ENCODE measurements around the gene ZNF341.

ZNF341 gene

DNA sequence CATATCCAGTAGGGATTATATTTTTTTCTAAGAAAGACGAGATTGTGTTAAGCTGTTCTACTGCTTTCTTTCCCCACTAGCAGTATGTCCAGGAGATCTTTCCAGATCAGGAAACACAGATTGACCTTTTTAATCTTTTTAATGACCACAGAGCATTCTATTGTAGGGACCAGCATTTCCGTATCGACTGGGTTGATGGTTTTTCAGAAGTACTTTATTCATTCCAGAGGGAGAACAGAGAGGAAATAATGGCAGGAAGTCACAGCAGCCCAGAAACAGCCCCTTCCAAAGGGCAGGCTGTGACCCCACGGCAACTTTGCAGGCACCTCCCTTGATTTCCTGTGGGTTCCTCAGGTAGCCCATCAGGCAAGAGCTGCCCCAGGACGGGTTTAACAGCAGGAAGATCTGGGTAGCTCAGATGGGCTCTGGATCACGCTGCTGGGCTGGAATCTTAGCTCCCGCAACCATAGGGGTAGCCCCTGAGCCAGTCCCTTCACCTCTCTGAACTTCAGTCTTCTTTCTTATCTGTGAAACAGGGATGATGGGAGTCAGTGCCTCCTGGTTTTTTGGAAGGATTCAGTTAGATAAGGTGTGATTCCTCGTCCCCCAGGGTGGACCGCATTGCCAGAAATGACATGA, 55.6 kb downstream of the ZNF341 start (continued):
- TF ChIP-seq, protein P1, sequence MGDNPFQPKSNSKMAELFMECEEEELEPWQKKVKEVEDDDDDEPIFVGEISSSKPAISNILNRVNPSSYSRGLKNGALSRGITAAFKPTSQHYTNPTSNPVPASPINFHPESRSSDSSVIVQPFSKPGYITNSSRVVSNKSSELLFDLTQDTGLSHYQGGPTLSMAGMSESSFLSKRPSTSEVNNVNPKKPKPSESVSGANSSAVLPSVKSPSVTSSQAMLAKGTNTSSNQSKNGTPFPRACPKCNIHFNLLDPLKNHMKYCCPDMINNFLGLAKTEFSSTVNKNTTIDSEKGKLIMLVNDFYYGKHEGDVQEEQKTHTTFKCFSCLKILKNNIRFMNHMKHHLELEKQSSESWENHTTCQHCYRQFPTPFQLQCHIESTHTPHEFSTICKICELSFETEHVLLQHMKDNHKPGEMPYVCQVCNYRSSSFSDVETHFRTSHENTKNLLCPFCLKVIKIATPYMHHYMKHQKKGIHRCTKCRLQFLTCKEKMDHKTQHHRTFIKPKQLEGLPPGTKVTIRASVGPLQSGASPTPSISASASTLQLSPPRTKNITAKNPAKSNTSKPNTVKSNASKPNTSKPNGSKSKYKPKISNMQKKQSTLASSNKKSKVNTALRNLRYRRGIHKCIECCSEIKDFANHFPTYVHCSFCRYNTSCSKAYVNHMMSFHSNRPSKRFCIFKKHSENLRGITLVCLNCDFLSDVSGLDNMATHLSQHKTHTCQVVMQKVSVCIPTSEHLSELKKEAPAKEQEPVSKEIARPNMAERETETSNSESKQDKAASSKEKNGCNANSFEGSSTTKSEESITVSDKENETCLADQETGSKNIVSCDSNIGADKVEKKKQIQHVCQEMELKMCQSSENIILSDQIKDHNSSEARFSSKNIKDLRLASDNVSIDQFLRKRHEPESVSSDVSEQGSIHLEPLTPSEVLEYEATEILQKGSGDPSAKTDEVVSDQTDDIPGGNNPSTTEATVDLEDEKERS (tag by site-specific recombination; IDR thresholded peaks at IDR 0.05), result no peak
- TF ChIP-seq, protein P2, sequence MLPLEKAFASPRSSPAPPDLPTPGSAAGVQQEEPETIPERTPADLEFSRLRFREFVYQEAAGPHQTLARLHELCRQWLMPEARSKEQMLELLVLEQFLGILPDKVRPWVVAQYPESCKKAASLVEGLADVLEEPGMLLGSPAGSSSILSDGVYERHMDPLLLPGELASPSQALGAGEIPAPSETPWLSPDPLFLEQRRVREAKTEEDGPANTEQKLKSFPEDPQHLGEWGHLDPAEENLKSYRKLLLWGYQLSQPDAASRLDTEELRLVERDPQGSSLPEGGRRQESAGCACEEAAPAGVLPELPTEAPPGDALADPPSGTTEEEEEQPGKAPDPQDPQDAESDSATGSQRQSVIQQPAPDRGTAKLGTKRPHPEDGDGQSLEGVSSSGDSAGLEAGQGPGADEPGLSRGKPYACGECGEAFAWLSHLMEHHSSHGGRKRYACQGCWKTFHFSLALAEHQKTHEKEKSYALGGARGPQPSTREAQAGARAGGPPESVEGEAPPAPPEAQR (tag by site-specific recombination; IDR thresholded peaks at IDR 0.05), result no peak
- TF ChIP-seq ZNF529 (tag by site-specific recombination; IDR thresholded peaks at IDR 0.05; ENCODE audit: insufficient replicate concordance) (no peak), FEZF1 (tag by site-specific recombination; IDR thresholded peaks at IDR 0.05) (no peak), ZNF558 (tag by site-specific recombination; IDR thresholded peaks at IDR 0.05) (no peak), ZNF184 (tag by site-specific recombination; IDR thresholded peaks at IDR 0.05) (no peak), ZNF214 (tag by site-specific recombination; IDR thresholded peaks at IDR 0.05; ENCODE audit: borderline replicate concordance) (no peak), ZNF202 (tag by site-specific recombination; IDR thresholded peaks at IDR 0.05; ENCODE audit: borderline replicate concordance) (no peak)

DNA sequence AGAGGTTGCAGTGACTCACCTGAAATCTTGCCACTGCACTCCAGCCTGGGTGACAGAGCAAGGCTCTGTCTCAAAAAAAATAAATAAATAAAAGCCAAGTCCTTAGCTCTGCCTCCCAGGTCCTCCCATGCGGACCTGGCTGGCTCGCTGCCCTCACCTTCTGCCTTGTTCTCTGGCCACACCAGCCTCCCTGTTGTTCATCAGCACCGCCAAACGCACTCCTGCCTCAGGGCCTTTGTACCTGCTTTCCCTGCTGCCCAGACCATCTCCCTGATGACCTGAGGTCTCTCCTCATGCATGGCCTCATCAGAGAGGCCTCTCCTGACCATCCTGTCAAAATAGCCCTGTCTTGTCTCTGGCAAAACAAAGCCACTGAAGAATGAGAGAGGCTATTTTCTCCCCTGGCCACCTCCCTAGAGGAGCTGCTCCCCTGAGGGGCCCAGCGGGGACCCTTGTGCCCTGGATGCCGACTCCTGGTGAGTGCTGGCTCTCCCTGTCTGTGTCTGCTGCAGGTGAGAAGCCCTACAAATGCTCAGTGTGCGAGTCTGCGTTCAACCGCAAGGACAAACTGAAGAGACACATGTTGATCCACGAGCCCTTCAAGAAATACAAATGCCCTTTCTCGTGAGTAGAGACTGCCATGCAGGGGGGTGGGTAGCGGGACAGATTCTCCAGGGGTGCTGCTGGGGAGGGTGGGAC, 56.7 kb downstream of the ZNF341 start:
- TF ChIP-seq ZNF623 (tag by site-specific recombination; IDR thresholded peaks at IDR 0.05), result peak; percentile 82
- no peak for TF ChIP-seq ZNF274 (IDR thresholded peaks at IDR 0.05; ENCODE audit: low read length)
- no peak for TF ChIP-seq ZNF274 (tag by site-specific recombination; IDR thresholded peaks at IDR 0.05; ENCODE audit: borderline replicate concordance)
- Histone ChIP-seq H3K9me3 (ENCODE audit: control insufficient read depth, insufficient read depth, low read depth, low read length) (no peaks in the 10 kb centered on the region), H3K36me3 (ENCODE audit: control insufficient read depth in 2 of 2, insufficient read depth in 1 of 2, low read length in 2 of 2) (no peaks in the 10 kb centered on the region), H3K4me1 (ENCODE audit: control insufficient read depth, insufficient read depth, low read length) (no peaks in the 10 kb centered on the region), H3K4me3 (ENCODE audit: low read depth, low read length) (no peak overlapping the region), H3K27ac (ENCODE audit: extremely low read depth, low read depth, low read length) (no peak overlapping the region)
- ChIA-PET CTCF (interaction anchor here (0.6 kb wide), 1 partner anchor 110 kb away, joined by 3 read pairs; no protein-coding TSS in a partner anchor), POLR2A (no interaction called here)

DNA sequence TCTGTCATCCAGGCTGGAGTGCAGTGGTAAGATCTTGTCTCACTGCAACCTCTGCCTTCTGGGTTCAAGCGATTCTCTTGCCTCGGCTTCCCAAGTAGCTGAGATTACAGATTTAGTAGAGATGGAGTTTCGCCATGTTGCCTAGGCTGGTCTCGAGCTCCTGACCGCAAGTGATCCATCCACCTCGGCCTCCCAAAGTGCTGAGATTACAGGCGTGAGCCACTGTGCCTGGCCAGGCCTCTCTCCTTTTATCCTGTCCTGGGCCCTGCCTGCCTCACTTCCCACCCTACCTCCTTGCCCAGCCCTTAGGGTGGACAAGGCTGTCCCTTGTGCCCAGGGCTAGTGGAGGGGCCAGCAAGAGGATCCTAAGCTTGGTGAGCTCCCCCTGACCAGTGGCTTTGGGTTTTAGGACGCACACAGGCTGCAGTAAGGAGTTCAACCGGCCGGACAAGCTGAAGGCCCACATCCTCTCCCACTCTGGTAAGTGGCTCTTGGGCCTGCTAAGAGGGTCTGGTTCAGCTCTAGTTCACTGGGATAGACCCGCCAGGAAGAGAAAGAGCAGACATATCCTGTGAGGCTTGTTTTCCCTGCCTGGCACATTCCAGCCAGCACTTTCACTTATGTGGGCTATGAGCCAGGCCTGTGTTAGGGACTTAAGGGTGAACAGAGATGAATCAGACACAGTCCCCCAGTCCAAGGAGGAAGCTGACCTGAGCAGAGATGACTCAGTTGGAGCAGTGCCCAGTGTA, 57.5 kb downstream of the ZNF341 start:
- no peaks in the 10 kb centered on the region for H3K9me3 ChIP-seq (ENCODE audit: control insufficient read depth, insufficient read depth, low read depth, low read length)
- H3K36me3 ChIP-seq (ENCODE audit: control insufficient read depth in 2 of 2, insufficient read depth in 1 of 2, low read length in 2 of 2), result no peaks in the 10 kb centered on the region
- H3K4me1 ChIP-seq (ENCODE audit: control insufficient read depth, insufficient read depth, low read length), result no peaks in the 10 kb centered on the region
- H3K4me3 ChIP-seq (ENCODE audit: low read depth, low read length), result no peak overlapping the region
- CTCF ChIA-PET, result interaction anchor here (0.6 to 0.7 kb wide), 4 partner anchors 110 to 1825 kb away, joined by 3 read pairs; no protein-coding TSS in a partner anchor
- no peak overlapping the region for H3K27ac ChIP-seq (ENCODE audit: extremely low read depth, low read depth, low read length)
- POLR2A ChIA-PET, result no interaction called here
- no peak for TF ChIP-seq ZFP37 (tag by site-specific recombination; IDR thresholded peaks at IDR 0.05)
- TF ChIP-seq, protein P3, sequence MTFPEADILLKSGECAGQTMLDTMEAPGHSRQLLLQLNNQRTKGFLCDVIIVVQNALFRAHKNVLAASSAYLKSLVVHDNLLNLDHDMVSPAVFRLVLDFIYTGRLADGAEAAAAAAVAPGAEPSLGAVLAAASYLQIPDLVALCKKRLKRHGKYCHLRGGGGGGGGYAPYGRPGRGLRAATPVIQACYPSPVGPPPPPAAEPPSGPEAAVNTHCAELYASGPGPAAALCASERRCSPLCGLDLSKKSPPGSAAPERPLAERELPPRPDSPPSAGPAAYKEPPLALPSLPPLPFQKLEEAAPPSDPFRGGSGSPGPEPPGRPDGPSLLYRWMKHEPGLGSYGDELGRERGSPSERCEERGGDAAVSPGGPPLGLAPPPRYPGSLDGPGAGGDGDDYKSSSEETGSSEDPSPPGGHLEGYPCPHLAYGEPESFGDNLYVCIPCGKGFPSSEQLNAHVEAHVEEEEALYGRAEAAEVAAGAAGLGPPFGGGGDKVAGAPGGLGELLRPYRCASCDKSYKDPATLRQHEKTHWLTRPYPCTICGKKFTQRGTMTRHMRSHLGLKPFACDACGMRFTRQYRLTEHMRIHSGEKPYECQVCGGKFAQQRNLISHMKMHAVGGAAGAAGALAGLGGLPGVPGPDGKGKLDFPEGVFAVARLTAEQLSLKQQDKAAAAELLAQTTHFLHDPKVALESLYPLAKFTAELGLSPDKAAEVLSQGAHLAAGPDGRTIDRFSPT (tag by site-specific recombination; IDR thresholded peaks at IDR 0.05), result peak; percentile 48; the same call in 1 of the 2 replicates
- peak; percentile 95 for TF ChIP-seq ZBTB48 (tag by site-specific recombination; IDR thresholded peaks at IDR 0.05)
- no peak for TF ChIP-seq ZNF560 (tag by site-specific recombination; IDR thresholded peaks at IDR 0.05; ENCODE audit: borderline replicate concordance)
- peak; percentile 94 for TF ChIP-seq ZNF600 (tag by site-specific recombination; IDR thresholded peaks at IDR 0.05)
- TF ChIP-seq ZNF629 (tag by site-specific recombination; IDR thresholded peaks at IDR 0.05), result peak; percentile 27; the same call in 1 of the 2 replicates
- peak; percentile 56; the same call in 1 of the 2 replicates for TF ChIP-seq ZNF335 (tag by site-specific recombination; conservative IDR thresholded peaks at IDR 0.05)
- no peak for TF ChIP-seq ZFHX2 (tag by site-specific recombination; conservative IDR thresholded peaks at IDR 0.05)
- TF ChIP-seq PRDM1 (tag by site-specific recombination; IDR thresholded peaks at IDR 0.05), result peak; percentile 87
- TF ChIP-seq, protein P4, sequence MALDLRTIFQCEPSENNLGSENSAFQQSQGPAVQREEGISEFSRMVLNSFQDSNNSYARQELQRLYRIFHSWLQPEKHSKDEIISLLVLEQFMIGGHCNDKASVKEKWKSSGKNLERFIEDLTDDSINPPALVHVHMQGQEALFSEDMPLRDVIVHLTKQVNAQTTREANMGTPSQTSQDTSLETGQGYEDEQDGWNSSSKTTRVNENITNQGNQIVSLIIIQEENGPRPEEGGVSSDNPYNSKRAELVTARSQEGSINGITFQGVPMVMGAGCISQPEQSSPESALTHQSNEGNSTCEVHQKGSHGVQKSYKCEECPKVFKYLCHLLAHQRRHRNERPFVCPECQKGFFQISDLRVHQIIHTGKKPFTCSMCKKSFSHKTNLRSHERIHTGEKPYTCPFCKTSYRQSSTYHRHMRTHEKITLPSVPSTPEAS (tag by site-specific recombination; IDR thresholded peaks at IDR 0.05), result no peak
- no peak for TF ChIP-seq ZFP69B (tag by site-specific recombination; IDR thresholded peaks at IDR 0.05)
- 0 out of 2 replicates have a peak, but pooled peaks have one; percentile 20 for TF ChIP-seq SP7 (tag by site-specific recombination; IDR thresholded peaks at IDR 0.05)
- peak; percentile 57; the same call in 1 of the 2 replicates for TF ChIP-seq ZBTB17 (tag by site-specific recombination; IDR thresholded peaks at IDR 0.05)

Data from HEK293 (cell line).